ENCODE measurements around the gene RPL3.
A peak's percentile ranks its signal among the peaks of the same experiment; 100 is the strongest.
"Not testable (repeated sequence)": the region's sequence is repeated elsewhere in the genome, so short reads cannot be mapped to it uniquely, and the experiment has no call there.

RPL3 gene

DNA sequence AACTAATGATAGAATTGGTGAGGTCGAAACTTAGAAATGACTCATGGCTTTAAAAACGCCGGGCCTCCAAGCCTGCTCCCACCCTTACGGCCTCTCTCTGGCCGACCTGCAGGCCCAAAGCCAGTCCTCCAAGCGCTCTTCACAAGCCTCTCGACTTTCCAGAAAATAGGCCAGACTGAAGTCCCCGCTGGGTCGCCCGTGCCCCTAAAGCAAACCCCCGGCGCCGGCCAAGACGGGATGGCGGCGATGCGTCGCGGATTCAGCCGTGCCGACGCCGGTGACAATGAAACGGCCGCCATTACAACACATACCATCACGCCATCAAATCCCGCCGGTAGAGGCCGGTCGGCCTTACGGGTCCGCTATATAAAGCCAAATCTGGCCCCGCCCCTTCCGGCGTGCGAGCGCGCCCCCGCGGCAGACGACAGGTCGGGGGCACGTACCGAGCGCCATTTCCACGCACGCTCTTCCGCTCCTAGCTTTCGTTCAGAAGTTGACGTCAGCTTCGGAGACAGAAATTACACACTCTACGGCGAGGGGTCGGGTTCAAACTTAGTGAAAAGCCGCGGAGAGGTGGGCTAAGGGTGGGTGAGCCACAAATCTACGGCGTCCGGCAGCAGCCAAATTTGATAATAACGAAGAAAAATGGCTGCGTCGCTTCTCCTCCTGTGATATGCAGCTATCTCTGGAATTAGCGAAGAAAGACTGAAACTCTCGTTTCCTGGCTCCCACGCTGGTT is at the start of gene RPL3:
Gene RPL3, minus strand, starts transcription at position 340 of the 739 bp plus-strand sequence. Its CDS starts 26 bp downstream, at position 314.
- DNase-seq: peak; percentile 97

DNA sequence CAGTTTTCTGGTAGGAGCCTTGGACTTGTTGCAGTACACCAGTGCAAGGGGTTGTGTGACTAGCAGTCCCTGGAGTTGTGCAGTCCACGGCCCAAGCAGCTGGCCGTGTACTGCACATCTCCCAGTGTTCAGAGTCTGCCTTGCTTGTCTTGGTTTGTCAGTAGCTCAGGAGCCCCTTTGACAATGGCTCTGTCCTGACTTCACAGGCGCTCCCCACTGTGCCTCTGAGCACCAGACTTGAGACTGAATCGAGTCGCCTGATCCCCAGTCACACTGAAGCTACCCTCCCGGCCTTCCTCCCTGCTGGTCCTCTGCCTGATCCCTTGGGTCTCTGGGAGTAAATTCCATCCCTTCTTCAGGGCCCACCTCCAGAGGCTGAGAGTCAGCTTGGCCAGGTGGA is 49.8 kb upstream of the RPL3 start:
- DNase-seq: no peak

DNA sequence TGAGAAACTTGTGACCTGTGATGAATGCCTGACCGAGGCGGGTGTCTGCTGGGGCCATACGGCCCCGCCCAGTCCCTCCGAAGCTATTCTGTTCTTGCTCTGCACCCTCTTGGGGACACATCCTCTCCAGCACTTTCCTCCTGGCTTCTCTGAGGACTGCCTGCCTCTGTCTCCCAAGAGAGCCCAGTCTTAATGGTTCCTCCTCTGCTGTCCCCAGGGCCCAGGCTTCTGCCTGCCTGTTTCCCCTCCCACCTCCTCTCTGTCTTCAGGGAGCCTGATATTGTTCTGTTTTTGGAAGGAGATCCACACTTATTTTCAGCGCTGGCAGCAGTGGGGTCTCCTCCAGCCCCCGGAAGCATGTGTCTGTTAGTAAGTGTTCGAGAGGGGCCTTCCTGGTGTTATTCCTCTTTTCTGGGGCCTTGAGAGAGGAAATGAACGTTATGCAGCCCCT is 49.1 kb upstream of the RPL3 start:
- no peak for DNase-seq

DNA sequence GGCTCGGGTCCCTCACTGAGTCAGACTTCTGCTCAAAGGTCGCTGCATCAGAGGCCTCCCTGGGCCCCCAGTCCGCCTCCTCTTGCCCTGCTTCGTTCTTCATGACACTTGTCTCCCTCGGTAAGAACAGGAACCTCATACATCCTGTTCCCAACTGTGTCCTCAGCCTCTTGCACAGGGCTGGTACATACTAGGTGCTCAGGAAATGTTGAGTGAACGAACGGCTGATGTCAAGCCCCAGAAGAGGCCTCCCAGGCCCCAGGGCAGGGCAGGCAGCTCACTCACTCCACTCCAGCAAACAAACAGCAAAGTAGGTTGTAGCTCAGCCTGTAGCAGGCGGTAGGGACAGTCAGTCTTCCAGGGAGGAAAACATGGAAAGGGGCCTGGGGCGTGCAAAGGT is 47.6 kb upstream of the RPL3 start:
- DNase-seq: no peak

DNA sequence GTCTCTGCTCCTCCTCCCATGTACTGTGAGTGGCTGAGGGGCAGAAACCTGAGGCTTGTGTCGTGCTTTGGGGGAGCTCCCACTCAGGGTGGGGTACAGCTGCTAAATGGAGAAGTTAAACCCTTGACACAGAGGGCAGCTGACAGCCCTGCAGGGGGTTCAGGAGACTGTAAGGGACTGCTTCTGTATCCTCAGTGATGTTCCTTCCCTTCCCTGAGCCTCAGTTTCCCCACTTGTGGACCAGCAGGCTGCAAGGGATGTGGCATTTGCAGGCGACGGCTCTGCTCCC is 46.0 kb upstream of the RPL3 start:
- no peak for DNase-seq

DNA sequence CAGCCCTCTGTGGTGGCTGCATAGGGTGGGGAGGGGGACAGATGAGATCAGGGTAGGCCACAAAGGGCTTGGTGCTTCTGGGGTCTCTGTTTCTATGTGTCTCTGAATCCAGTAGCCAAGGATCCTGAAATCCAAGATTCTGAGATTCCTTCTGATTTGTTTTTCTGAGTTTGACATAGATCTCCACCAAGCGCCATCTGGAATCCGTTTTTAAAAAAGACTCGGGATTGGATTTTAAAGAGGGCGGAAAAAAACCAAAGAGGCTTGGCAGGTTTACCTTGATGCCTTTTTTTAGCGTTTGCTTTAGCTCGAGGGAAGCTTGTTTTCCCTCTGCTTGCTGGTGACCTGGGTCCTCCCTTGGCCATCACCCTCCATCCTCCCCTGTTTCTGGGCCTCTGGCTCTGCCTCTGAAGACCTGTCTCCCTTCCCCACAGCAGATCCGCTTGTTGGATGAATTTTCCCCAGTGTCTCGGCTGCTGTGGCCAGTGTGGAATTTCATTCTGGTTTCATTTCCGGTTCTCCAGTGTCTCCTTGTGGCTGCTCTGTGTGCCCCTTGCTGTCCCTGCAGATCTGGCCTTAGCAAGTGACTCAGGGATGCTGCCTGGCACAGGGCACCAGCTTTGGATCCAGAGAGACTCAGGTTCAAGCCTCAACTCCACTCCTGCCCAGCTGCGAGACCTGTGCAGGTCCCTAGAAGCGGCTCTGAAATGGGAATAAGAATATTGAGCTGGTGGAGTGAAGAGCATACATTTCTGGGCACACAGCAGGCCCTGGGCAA is 45.5 kb upstream of the RPL3 start:
- DNase-seq: no peak

DNA sequence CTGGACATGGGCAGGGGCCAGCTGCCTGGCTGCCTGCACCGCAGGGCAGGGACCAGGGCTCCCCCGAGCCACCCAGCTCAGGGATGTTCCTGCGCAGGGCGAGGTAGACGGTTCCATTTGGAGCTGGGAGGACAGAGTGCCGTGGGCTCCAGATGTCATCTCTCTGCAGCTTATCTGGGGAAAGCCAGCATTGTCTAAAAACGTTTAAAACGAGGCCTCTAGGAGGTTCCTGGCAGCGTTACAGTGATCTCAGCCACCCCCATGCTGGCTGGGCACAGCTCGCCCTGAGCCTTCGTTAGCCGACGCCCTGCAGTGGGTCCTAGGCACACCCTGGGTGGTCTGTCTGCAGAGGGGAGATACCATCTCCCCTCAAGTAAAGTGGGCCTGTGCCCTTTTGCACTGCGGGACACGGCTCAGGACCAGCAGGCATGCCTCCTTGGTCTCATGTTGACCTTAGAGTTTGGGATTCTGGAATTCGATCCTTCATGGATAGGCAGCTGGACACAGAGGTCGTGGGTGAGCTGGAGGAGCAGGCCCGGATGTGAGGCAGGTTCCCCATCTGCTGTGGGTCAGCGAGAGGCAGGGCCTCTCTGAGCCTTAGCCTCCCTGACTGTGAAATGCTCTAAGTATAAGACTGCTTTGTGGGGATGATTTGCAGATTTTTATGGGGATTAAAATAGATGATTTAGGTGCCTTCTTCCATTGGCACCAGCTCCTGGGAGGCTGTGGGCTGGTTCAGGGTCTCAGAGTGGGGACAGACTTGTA is 44.5 kb upstream of the RPL3 start:
- no peak for DNase-seq

DNA sequence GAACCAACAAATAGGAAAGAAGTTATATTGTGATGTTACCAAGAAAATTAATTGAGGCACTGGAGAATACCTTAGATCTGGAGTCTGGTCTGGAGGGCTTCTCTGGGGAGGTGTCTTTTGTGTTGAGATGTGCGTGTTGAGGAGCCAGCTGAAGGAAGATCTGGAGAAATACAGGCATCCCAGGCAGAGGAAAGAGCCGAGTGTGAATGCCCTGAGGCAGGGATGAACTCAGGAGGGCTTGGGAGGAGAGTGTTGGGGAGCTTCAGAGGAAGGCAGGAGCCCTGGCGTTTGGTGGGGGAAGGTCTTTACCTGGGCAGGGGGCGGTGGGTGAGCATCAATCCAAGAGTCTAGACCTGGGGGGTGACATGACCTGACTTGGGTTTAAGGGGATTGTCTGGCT is 43.5 kb upstream of the RPL3 start:
- DNase-seq: no peak

DNA sequence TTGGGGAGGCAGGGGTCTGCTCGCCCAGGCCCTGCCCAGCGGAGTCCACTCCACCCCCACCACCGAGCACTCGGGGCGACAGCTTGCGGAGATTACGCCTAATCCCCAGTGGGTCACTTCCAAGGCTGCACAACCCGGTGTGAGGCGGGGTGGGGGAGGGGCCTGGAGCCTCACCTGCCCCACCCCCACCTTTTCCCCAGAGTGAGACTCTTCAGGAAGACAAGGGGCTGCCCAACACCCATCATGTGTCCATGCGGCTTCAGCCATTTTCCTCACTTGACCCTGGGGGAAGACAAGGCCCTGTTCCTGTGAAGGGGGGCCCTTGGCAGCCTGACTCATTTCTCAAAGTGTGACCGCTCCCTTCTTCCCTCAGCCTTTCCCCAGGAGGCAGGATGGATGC is 42.8 kb upstream of the RPL3 start:
- DNase-seq: no peak

DNA sequence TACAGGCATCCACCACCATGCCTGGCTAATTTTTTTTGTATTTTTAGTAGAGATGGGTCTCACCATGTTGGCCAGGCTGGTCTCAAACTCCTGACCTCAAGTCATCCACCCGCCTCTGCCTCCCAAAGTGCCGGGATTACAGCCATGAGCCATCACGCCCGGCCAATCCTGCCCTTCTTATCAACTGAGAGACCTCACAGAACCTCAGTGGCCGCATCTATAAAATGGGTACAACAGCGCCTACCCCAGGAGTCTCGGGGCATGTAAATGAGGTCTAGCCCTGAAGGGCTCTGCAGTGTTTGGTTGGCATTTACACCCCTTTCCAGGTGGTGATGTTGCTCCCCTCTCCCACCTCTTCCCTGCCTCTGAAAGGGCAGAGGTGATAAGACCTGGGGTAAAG is 42.1 kb upstream of the RPL3 start:
- DNase-seq: no peak

DNA sequence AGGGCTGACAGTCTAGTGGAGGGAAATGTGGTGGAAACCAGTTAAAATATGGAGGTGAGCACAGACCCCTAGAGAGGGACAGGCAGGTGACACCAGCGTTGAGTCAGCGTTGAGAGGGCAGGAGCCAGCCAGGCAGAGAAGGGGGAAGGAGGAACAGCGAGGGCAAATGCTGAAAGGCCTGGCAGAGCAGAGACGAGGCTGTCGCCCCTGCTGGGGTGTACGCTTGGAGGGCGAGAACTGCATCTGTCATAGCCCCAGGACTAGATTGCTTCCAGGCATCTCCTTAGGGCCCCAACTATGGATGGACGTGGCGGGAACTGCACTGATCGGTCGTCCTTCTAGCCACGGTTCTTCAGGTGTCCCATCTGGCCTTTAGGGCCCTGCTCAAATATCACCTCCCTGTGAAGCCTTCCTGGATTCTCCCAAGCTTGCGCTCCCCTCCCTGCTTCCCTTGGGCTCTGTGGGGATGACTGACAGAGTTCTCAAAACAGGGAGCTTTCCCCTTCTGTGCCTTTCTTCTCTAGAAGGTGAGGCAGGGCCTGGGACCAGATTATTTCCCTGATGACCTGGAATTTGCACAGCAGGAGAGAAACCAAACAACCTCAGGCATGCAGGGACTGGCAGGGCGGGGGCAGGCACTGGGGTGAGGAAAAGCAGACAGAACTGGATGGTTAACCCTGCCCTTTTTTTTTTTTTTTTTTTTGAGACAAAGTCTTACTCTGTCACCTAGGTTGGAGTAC is 41.4 kb upstream of the RPL3 start:
- DNase-seq: no peak

DNA sequence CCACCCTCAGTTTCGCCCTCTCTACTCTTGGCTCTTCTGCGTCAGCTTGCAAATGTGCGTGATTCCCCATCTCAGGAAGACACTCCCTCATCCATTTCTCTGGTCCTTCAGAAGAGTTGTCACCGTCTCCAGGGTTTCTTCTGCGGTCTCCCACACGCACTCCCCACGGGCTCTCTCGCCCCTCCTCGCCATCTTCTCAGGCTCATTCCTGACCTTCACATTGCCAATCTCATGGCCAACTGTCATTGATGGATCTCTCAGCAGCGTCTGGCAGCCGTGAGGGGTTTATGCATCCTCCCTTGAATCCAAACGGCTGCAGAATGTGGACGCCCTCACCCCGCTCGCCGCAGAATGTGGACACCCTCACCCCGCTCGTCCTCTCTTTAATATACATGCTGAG is 40.8 kb upstream of the RPL3 start:
- no peak for DNase-seq

DNA sequence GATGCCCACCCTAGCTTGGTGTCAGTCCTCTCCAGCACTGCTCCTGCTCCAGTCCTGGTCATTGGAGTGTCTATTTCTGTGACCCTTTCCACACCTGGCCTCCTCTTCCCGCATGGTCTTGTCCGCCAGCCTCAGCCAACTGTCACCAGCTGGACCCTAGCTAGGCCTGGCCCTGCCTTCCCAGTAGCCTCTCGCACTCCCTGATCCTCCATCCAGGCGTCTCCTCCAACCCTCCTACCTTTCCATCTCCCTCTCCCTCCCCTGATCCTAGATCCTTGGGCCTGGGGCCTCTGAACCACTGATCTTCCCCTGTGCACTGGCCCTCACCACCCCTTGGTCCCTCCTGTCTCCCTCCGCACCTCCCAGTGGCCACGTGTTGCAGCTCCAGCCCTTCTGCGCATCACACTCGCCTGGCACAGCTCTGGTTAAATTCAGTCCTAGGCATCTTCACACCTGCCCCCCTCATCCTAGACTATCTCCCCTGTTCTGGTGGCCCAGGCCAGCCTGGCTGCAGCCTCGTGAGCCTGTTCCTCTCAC is 40.3 kb upstream of the RPL3 start:
- no peak for DNase-seq

DNA sequence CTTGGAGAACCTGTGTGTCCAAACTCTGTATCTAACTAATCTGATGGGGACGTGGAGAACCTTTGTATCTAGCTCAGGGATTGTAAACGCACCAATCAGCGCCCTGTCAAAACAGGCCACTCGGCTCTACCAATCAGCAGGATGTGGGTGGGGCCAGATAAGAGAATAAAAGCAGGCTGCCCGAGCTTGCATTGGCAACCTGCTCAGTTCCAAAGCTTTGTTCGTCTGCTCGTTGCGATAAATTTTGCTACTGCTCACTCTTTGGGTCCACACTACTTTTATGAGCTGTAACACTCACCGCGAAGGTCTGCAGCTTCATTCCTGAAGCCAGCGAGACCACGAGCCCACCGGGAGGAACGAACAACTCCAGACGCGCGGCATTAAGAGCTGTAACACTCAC is 38.8 kb upstream of the RPL3 start:
- DNase-seq: not testable (repeated sequence)

DNA sequence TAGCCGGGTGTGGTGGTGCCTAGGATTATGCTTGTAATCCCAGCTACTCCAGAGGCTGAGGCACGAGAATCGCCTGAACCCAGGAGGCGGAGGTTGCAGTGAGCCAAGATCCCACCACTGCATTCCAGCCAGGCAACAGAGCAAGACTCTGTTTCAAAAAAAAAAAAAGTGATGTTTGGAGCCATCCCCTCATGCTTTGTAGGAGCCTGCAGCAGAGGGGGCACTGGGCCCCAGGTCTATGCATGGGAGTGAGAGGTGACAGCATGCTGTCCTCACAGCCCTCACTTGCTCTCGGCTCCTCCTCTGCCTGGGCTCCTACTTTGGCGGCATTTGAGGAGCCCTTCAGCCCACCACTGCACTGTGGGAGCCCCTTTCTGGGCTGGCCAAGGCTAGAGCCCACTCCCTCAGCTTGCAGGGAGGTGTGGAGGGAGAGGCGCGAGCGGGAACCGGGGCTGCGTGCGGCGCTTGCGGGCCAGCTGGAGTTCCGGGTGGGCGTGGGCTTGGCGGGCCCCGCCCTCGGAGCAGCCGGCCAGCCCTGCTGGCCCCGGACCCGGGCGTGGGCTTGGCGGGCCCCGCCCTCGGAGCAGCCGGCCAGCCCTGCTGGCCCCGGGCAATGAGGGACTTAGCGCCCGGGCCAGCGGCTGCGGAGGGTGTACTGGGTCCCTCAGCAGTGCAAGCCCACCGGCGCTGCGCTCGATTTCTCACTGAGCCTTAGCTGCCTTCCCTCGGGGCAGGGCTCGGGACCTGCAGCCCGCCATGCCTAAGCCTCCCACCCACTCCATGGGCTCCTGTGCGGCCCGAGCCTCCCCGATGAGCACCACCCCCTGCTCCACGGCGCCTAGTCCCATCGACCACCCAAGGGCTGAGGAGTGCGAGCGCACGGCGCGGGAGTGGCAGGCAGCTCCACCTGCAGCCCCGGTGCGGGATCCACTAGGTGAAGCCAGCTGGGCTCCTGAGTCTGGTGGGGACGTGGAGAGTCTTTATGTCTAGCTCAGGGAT is 38.0 kb upstream of the RPL3 start:
- not testable (repeated sequence) for DNase-seq

DNA sequence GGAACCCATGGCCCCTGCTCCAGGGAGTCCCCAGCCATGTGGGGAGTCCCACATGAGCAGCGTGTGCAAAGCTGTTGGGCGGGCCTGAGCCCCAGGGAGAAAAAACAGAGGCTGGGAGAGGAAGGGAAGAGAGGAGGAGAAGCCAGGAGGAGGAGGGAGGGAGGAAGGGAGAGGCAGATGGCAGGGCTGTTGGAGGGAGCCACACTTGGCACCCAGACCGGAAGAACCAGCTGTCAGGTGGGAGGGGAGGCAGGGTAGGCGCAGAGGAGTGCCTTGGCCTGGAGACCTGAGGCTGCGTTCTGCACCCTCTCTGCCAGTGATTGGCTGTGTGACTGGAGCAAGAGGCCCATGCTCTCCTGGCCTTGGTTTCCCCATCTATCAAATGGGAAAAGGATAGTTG is 37.0 kb upstream of the RPL3 start:
- no peak for DNase-seq

DNA sequence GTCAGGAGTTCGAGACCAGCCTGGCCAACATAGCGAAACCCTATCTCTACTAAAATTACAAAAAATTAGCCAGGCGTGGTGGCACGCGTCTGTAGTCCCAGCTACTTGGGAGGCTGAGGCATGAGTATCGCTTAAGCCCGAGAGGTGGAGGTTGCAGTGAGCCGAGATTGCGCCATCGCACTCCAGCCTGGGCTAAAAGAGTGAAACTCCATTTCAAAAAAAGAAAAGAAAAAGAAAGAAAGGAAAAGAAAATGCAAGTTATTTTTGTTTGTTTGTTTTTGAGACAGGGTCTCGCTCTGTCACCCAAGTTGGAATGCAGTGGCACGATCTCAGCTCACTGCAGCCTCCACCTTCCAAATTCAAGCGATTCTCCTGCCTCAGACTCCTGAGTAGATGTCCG is 36.4 kb upstream of the RPL3 start:
- not testable (repeated sequence) for DNase-seq

DNA sequence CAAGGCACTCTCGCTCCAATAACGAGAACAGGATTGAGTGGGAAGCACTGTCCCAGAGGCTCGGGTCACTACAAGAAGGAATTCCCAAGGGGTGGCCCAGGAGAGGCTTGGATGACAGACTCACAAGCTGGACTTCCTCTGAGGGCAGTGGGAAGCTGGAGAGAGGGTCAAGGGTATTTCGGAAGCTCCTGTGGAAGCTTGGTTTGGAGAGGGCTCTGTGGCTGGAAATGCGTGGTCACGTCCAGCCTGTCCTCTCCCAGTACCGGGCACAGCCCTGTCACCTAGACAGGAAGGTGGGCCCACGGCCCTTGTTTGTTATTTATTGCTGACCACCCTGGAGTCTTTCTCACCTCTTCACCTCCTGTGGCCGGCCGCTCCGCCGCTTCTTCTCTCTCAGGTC is 35.7 kb upstream of the RPL3 start:
- no peak for DNase-seq

DNA sequence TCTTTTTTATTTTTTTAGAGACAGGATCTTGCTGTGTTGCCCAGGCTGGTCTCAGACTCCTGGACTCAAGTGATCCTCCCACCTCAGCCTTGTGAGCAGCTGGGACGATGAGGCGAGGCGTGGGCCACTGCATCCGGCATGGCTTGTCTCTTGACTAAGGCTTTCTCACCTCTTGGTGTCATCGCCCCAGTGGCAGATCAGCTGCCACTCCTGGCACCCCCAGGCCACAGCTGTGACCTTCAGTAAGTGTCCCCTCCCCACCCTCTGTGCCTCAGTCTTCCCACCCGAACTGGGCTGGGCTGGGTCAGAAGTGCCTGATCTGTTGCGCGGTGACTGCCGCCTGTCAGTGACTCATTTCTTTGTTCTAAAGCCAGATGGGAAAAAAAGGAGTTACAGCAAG is 33.9 kb upstream of the RPL3 start:
- DNase-seq: no peak

DNA sequence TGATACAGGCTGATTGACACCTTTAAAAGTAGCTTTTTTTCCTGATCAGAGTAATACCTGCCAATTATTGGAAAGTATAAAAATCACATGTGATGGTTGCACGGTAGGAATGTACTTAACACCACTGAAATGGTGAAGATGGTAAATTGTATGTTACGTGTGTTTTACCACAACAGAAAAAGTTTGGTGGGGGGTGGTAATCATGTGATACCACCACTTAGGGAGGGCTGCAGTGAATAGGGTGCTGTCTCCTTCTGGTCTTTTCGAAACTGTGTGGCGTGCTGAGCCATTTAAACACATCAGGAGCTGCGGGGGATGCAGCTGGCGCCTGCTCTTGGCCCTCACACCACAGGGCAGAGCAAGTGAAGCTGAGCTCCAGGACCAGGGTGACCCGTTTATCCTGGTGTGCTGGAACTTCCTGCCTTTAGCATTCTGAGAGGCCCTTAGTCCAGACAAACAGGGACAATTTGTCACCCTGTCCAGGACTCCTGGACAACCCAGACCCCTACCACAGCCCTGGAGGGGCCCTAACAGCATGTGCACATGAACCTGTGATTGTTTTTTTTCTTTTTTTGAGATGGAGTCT is 33.0 kb upstream of the RPL3 start:
- DNase-seq: no peak

DNA sequence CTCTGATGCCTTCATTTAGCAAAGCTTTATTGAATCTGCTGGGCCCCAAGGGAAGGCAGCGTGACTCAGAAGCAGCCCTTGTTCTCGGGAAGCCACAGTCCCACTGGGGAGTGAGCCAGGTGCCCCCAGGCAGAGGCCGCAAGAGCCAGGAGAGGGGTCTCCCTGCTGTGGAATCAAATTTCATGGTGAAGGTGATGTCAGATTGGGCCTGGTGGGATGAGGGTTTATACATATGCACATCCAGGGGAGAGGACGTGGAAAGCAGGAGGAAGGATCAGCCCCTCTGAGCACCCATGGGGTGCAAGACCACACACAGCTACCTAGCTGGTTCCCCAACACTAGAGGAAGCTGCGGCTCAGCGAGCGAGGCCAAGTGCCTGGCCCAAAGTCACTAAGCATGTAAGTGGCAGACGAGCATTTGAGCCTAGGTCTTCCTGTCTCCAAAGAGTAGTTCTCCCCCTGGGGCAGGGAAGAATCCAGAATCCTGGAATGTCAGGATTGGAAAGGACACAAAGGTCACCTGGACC is 32.3 kb upstream of the RPL3 start:
- no peak for DNase-seq

Measured in activated CD4-positive, alpha-beta T cell treated with anti-CD3 and anti-CD28 coated beads for 48 hours (primary cell).